GM23338 (cell line): ENCODE results near the gene ZRANB2. TPM values are rescaled to one million over a fixed set of nuclear protein-coding genes. Genes with fewer than 3 reads are reported as not detected.

Source experiments
- ATAC-seq: fragments of 200-7000 bp; cut with Tn5 transposase; 3 replicates; pipeline ENCODE4 v1.9.1; 2020
- DNase-seq: peaks from one replicate; pipeline ENCODE4 v3.0.0-alpha.2; 2015; ENCODE audit warnings: low spot score
- H2AFZ ChIP-seq: fragments of 200-600 bp; sonication (generic); 2 replicates; pipeline ENCODE4 v1.8.0; 2016; ENCODE audit warnings: antibody characterized with exemption, mild to moderate bottlenecking, moderate library complexity
- H3F3A ChIP-seq: fragments of 200-600 bp; sonication (generic); replicated peaks from 2 replicates; pipeline ENCODE4 v1.8.0; 2017; ENCODE audit warnings: antibody characterized with exemption, mixed run types, low read depth
- H3K27ac ChIP-seq: fragments of 200-600 bp; sonication (generic); 2 replicates; pipeline ENCODE4 v1.6.1; 2016; ENCODE audit warnings: low read depth
- H3K27me3 ChIP-seq: fragments of 200-600 bp; sonication (generic); 2 replicates; pipeline ENCODE4 v1.8.0; 2016; ENCODE audit warnings: mild to moderate bottlenecking, mixed run types, moderate library complexity; ENCODE audit not compliant: insufficient read depth
- H3K36me3 ChIP-seq: fragments of 200-600 bp; sonication (generic); 2 replicates; pipeline ENCODE4 v1.8.0; 2016; ENCODE audit warnings: mild to moderate bottlenecking; ENCODE audit not compliant: insufficient read depth
- H3K4me1 ChIP-seq: fragments of 200-600 bp; sonication (generic); 2 replicates; pipeline ENCODE4 v1.8.0; 2016; ENCODE audit warnings: mild to moderate bottlenecking, moderate library complexity; ENCODE audit not compliant: insufficient read depth
- H3K4me2 ChIP-seq: fragments of 200-600 bp; sonication (generic); 2 replicates; pipeline ENCODE4 v1.7.1; 2017; ENCODE audit warnings: mixed run types
- H3K4me3 ChIP-seq: fragments of 200-600 bp; sonication (generic); 2 replicates; pipeline ENCODE4 v1.6.1; 2016; ENCODE audit warnings: mixed run types
- H3K79me2 ChIP-seq: fragments of 200-600 bp; sonication (generic); replicated peaks from 2 replicates; pipeline ENCODE4 v1.8.0; 2017; ENCODE audit warnings: mild to moderate bottlenecking; ENCODE audit not compliant: insufficient read depth
- H3K9me2 ChIP-seq: fragments of 200-600 bp; sonication (generic); 2 replicates; pipeline ENCODE4 v1.8.0; 2017; ENCODE audit not compliant: insufficient read depth
- H4K20me1 ChIP-seq: fragments of 200-600 bp; sonication (generic); replicated peaks from 2 replicates; pipeline ENCODE4 v1.8.0; 2017; ENCODE audit warnings: mild to moderate bottlenecking; ENCODE audit not compliant: insufficient read depth
- H3K27ac Mint-ChIP-seq: 2 replicates; pipeline ENCODE4 v1.8.0; 2020; ENCODE audit warnings: inconsistent platforms, mild to moderate bottlenecking, moderate library complexity, mixed read lengths
- H3K27me3 Mint-ChIP-seq: 3 replicates; pipeline ENCODE4 v1.8.0; 2022; ENCODE audit warnings: low read depth, mild to moderate bottlenecking, moderate library complexity, mixed read lengths, inconsistent platforms; ENCODE audit not compliant: insufficient read depth, poor library complexity
- H3K36me3 Mint-ChIP-seq: 3 replicates; pipeline ENCODE4 v1.8.0; 2021; ENCODE audit warnings: low read depth, mild to moderate bottlenecking, inconsistent platforms, moderate library complexity, mixed read lengths
- H3K4me1 Mint-ChIP-seq: 3 replicates; pipeline ENCODE4 v1.8.0; 2020; ENCODE audit warnings: mild to moderate bottlenecking, inconsistent platforms, mixed read lengths
- H3K4me3 Mint-ChIP-seq: 3 replicates; pipeline ENCODE4 v1.8.0; 2021; ENCODE audit warnings: moderate library complexity, mild to moderate bottlenecking, inconsistent platforms, mixed read lengths
- H3K9me3 Mint-ChIP-seq: 3 replicates; pipeline ENCODE4 v1.8.0; 2020; ENCODE audit warnings: moderate library complexity, mild to moderate bottlenecking, inconsistent platforms, mixed read lengths
- CREB1 ChIP-seq: fragments of 250-450 bp; sonication (Bioruptor Pico); IDR thresholded peaks from 2 replicates; pipeline ENCODE4 v1.5.0; 2020; ENCODE audit warnings: low read depth, mild to moderate bottlenecking, moderate library complexity
- EZH2 ChIP-seq: fragments of 200-600 bp; sonication (generic); IDR thresholded peaks from one replicate; pipeline ENCODE4 v1.8.0; 2017; ENCODE audit warnings: antibody characterized with exemption, mild to moderate bottlenecking, low read depth; ENCODE audit not compliant: unreplicated experiment
- EZH2phosphoT487 ChIP-seq: fragments of 200-600 bp; sonication (generic); IDR thresholded peaks from one replicate; pipeline ENCODE4 v1.8.1; 2018; ENCODE audit warnings: antibody characterized with exemption; ENCODE audit not compliant: unreplicated experiment
- JUNB ChIP-seq: IDR thresholded peaks from one replicate; pipeline ENCODE4 v1.6.1; 2016; ENCODE audit warnings: antibody characterized with exemption; ENCODE audit not compliant: unreplicated experiment
- STAT1 ChIP-seq: IDR thresholded peaks from one replicate; pipeline ENCODE4 v1.6.1; 2016; ENCODE audit warnings: antibody characterized with exemption; ENCODE audit not compliant: unreplicated experiment
- ZNF114 ChIP-seq: fragments of 250-450 bp; sonication (Bioruptor Pico); IDR thresholded peaks from 2 replicates; pipeline ENCODE4 v1.5.0; 2020; ENCODE audit warnings: mild to moderate bottlenecking, moderate library complexity
- ZNF462 ChIP-seq: fragments of 250-450 bp; sonication (Bioruptor Pico); IDR thresholded peaks from 2 replicates; pipeline ENCODE4 v1.5.0; 2020; ENCODE audit warnings: mild to moderate bottlenecking, moderate library complexity
- polyA plus RNA-seq: library from polyadenylated mRNA; unstranded; fragments of >200 nt; fragmentation: Nextera tagmentation; extraction: Ambion mirVana; gene quantifications from 2 replicates; pipeline ENCODE4 v1.2.1, GENCODE V29; 2016
- total RNA-seq: library from RNA; depleted of rRNA; stranded (reverse); fragments of >200 nt; shearing (Covaris generic); gene quantifications from 2 replicates; pipeline ENCODE4 v1.2.3, GENCODE V29; 2014
- TF ChIP-seq, protein P1 (sequence below): IDR thresholded peaks from 2 replicates; pipeline ENCODE4 v1.6.1; 2016; ENCODE audit warnings: antibody characterized with exemption

Gene ZRANB2
- total and polyA plus RNA-seq, 2 experiments from 2014 or later = 84.9 to 170 TPM

- TF ChIP-seq EZH2 (no peak), JUNB (no peak), CREB1 (CRISPR knock-in tag) (no peak)
Observed at GRCh38 chr1:71044833-71045232, 36.0 kb downstream of the ZRANB2 start (continued).

DNA sequence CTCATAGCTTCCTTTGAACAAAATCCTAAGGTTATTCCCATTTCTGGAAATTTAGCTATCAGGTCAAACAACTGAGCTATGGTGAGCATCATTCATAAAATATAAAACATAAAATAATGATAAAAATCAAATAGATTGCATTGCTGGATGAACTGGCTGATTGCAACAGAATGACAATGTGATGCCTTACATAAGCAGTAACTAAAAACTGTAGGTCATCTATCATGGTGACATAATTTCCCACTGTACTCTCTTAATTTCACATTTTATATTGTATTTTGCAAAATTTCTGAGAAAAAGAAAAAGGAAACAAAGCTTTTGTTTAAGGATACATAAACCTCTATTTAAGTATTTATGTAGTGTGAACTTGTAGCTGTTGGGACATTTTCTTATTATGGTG is 37.8 kb downstream of the ZRANB2 start:
- Mint-ChIP-seq H3K36me3 (no peaks in the 10 kb centered on the region), H3K4me1 (peaks cover 2% of the 10 kb centered on the region; the same call in 1 of the 3 replicates), H3K27me3 (peaks cover 21% of the 10 kb centered on the region), H3K9me3 (no peaks in the 10 kb centered on the region; the same call in 2 of the 3 replicates), H3K27ac (no peak overlapping the region), H3K4me3 (no peak overlapping the region)
- Histone ChIP-seq H2AFZ (no peak overlapping the region), H3K4me1 (no peaks in the 10 kb centered on the region; the same call in 1 of the 2 replicates), H3K4me3 (no peak overlapping the region), H3F3A (no peaks in the 10 kb centered on the region), H3K4me2 (no peak overlapping the region), H3K27ac (no peak overlapping the region), H3K79me2 (no peaks in the 10 kb centered on the region), H3K9me2 (no peaks in the 10 kb centered on the region), H4K20me1 (no peaks in the 10 kb centered on the region), H3K36me3 (no peaks in the 10 kb centered on the region), H3K27me3 (peaks cover 20% of the 10 kb centered on the region)
- ATAC-seq (no peak), DNase-seq (no peak)
- TF ChIP-seq, protein P1, sequence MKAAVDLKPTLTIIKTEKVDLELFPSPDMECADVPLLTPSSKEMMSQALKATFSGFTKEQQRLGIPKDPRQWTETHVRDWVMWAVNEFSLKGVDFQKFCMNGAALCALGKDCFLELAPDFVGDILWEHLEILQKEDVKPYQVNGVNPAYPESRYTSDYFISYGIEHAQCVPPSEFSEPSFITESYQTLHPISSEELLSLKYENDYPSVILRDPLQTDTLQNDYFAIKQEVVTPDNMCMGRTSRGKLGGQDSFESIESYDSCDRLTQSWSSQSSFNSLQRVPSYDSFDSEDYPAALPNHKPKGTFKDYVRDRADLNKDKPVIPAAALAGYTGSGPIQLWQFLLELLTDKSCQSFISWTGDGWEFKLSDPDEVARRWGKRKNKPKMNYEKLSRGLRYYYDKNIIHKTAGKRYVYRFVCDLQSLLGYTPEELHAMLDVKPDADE = no peak
- no peak for TF ChIP-seq CREB1 (CRISPR knock-in tag)
- no peak for TF ChIP-seq EZH2phosphoT487

GRCh38 chr1:71041806-71042205 is 39.0 kb downstream of the ZRANB2 start:
- H3K4me1 ChIP-seq = no peaks in the 10 kb centered on the region
- Mint-ChIP-seq H3K4me1 (no peaks in the 10 kb centered on the region; the same call in 2 of the 3 replicates), H3K4me3 (no peak overlapping the region), H3K36me3 (no peaks in the 10 kb centered on the region), H3K9me3 (no peaks in the 10 kb centered on the region; the same call in 2 of the 3 replicates), H3K27me3 (peaks cover 10% of the 10 kb centered on the region), H3K27ac (no peak overlapping the region)
- no peak overlapping the region for H3K27ac ChIP-seq
- DNase-seq = no peak
- H3K9me2 ChIP-seq = 0 out of 2 replicates have a peak, but pooled peaks cover 2% of the 10 kb centered on the region
- H3K27me3 ChIP-seq = peaks cover 7% of the 10 kb centered on the region
- no peaks in the 10 kb centered on the region for H3K79me2 ChIP-seq
- no peaks in the 10 kb centered on the region for H3F3A ChIP-seq
- H3K4me2 ChIP-seq = no peak overlapping the region
- H4K20me1 ChIP-seq = no peaks in the 10 kb centered on the region
- H3K36me3 ChIP-seq = no peaks in the 10 kb centered on the region
- H2AFZ ChIP-seq = no peak overlapping the region
- ATAC-seq = no peak
- H3K4me3 ChIP-seq = no peak overlapping the region
- TF ChIP-seq STAT1 (no peak), ZNF462 (CRISPR knock-in tag) (no peak), EZH2 (no peak), EZH2phosphoT487 (no peak), ZNF114 (no peak)
- TF ChIP-seq, protein P1 = no peak
